NCI-H1694 (cell line): Measurements from ENCODE around the gene ZNF785.
"Not testable (repeated sequence)": the region's sequence is repeated elsewhere in the genome, so short reads cannot be mapped to it uniquely, and the experiment has no call there.

Source experiments
- DNase-seq: peaks from one replicate; lab custom pipeline; 2025; lab: John Stamatoyannopoulos, UW

Gene ZNF785

GRCh38 chr16:30585400-30586191 lies at the start of gene ZNF785:
TSS of gene ZNF785 (minus strand) at chr16:30585697. CDS start at chr16:30585611, 86 bp downstream.
- DNase-seq: peak; percentile 97

- DNase-seq: no peak
Measured at GRCh38 chr16:30633526-30633925, 48.0 kb upstream of the ZNF785 start.

- DNase-seq: not testable (repeated sequence)
Measured at GRCh38 chr16:30632454-30632853, 47.0 kb upstream of the ZNF785 start.

- DNase-seq: peak; percentile 71
Measured at GRCh38 chr16:30628628-30629540, 43.4 kb upstream of the ZNF785 start.

- no peak for DNase-seq
Measured at GRCh38 chr16:30626236-30626635, 40.7 kb upstream of the ZNF785 start.

GRCh38 chr16:30623536-30624283 lies 38.2 kb upstream of the ZNF785 start:
- no peak for DNase-seq

- DNase-seq: no peak
Measured at GRCh38 chr16:30622455-30623032, 37.0 kb upstream of the ZNF785 start.

- no peak for DNase-seq
Measured at GRCh38 chr16:30621765-30622164, 36.3 kb upstream of the ZNF785 start.

GRCh38 chr16:30620169-30620568 lies 34.7 kb upstream of the ZNF785 start:
- DNase-seq: no peak

GRCh38 chr16:30619638-30620037 lies 34.1 kb upstream of the ZNF785 start:
- no peak for DNase-seq

- peak; percentile 61 for DNase-seq
Measured at GRCh38 chr16:30619202-30619601, 33.7 kb upstream of the ZNF785 start.

GRCh38 chr16:30615358-30616091 lies 30.0 kb upstream of the ZNF785 start:
- peak; percentile 18 for DNase-seq

GRCh38 chr16:30609926-30610839 lies 24.7 kb upstream of the ZNF785 start, which contains the start of gene ZNF689:
TSS of gene ZNF689 (minus strand) at chr16:30610389. CDS start at chr16:30610041, 348 bp downstream.
- peak; percentile 93 for DNase-seq

- no peak for DNase-seq
Measured at GRCh38 chr16:30609002-30609925, 23.8 kb upstream of the ZNF785 start.

- no peak for DNase-seq
Measured at GRCh38 chr16:30606004-30606403, 20.5 kb upstream of the ZNF785 start.

- no peak for DNase-seq
Measured at GRCh38 chr16:30605158-30605557, 19.7 kb upstream of the ZNF785 start.

- DNase-seq: no peak
Measured at GRCh38 chr16:30604316-30604947, 18.9 kb upstream of the ZNF785 start.

- no peak for DNase-seq
Measured at GRCh38 chr16:30603945-30604315, 18.4 kb upstream of the ZNF785 start.
